Measurements from ENCODE around the gene CAPN1.

GRCh38 chr11:65132238-65132987 is 49.3 kb upstream of the CAPN1 start:
- TF ChIP-seq CTCF (IDR thresholded peaks at IDR 0.05; ENCODE audit: insufficient read depth, low read length) (no peak), POLR2AphosphoS5 (IDR thresholded peaks at IDR 0.05; ENCODE audit: low read depth) (no peak)
